ENCODE data around the gene SBK1. TPM values are rescaled to one million over a fixed set of nuclear protein-coding genes. Genes with fewer than 3 reads are reported as not detected.
"Not testable (repeated sequence)": the region's sequence is repeated elsewhere in the genome, so short reads cannot be mapped to it uniquely, and the experiment has no call there.

Gene SBK1
- total RNA-seq, 4 donors from 2014 or later = 0.26 to 1.2 (median 0.64) TPM; not detected in 1

GRCh38 chr16:28320741-28321140 is 28.4 kb downstream of the SBK1 start:
- no peak for DNase-seq
- intact Hi-C loops (cut with DNase I; ENCODE audit: low total_unique reads) = no loop called here
- no peaks in the 10 kb centered on the region for H3K27me3 ChIP-seq

GRCh38 chr16:28321700-28322411 is 29.5 kb downstream of the SBK1 start:
- Histone ChIP-seq H3K9me3 (no peaks in the 10 kb centered on the region), H3K36me3 (no peaks in the 10 kb centered on the region), H3K27ac (no peak overlapping the region), H3K27me3 (no peaks in the 10 kb centered on the region), H3K4me3 (no peak overlapping the region), H3K4me1 (no peaks in the 10 kb centered on the region)
- intact Hi-C loops (cut with DNase I; ENCODE audit: low total_unique reads) = no loop called here
- TF ChIP-seq CTCF (IDR thresholded peaks at IDR 0.05) (peak in 1 of 4 experiments; percentile 20), POLR2A (IDR thresholded peaks at IDR 0.05) (no peak)
- no peak for DNase-seq

More at GRCh38 chr16:28320741-28321140, 28.4 kb downstream of the SBK1 start:
- Histone ChIP-seq H3K9me3 (no peaks in the 10 kb centered on the region), H3K36me3 (no peaks in the 10 kb centered on the region), H3K4me1 (no peaks in the 10 kb centered on the region), H3K4me3 (no peak overlapping the region), H3K27ac (no peak overlapping the region)
- no peak for TF ChIP-seq CTCF (IDR thresholded peaks at IDR 0.05)
- TF ChIP-seq POLR2A (IDR thresholded peaks at IDR 0.05) = no peak

- H3K27me3 ChIP-seq = no peaks in the 10 kb centered on the region
- H3K9me3 ChIP-seq = no peaks in the 10 kb centered on the region
- intact Hi-C loops (cut with DNase I; ENCODE audit: low total_unique reads) = no loop called here
- H3K36me3 ChIP-seq = no peaks in the 10 kb centered on the region
- TF ChIP-seq CTCF (IDR thresholded peaks at IDR 0.05) = no peak
- TF ChIP-seq POLR2A (IDR thresholded peaks at IDR 0.05) = no peak
- H3K27ac ChIP-seq = no peak overlapping the region
- DNase-seq = no peak
- no peaks in the 10 kb centered on the region for H3K4me1 ChIP-seq
- H3K4me3 ChIP-seq = no peak overlapping the region
Observed at GRCh38 chr16:28324235-28324886, 32.0 kb downstream of the SBK1 start.

- H3K27ac ChIP-seq = no peak overlapping the region
- no peak overlapping the region for H3K4me3 ChIP-seq
- H3K27me3 ChIP-seq = no peaks in the 10 kb centered on the region
- H3K36me3 ChIP-seq = no peaks in the 10 kb centered on the region
- intact Hi-C loops (cut with DNase I; ENCODE audit: low total_unique reads) = no loop called here
- no peak for DNase-seq
- no peaks in the 10 kb centered on the region for H3K9me3 ChIP-seq
- H3K4me1 ChIP-seq = no peaks in the 10 kb centered on the region
- TF ChIP-seq CTCF (IDR thresholded peaks at IDR 0.05) (no peak), POLR2A (IDR thresholded peaks at IDR 0.05) (no peak)
Observed at GRCh38 chr16:28324887-28325279, 32.6 kb downstream of the SBK1 start.

- no peak for DNase-seq
- Histone ChIP-seq H3K9me3 (no peaks in the 10 kb centered on the region), H3K4me3 (no peak overlapping the region), H3K36me3 (no peaks in the 10 kb centered on the region), H3K27me3 (no peaks in the 10 kb centered on the region), H3K4me1 (no peaks in the 10 kb centered on the region), H3K27ac (no peak overlapping the region)
- intact Hi-C loops (cut with DNase I; ENCODE audit: low total_unique reads) = no loop called here
- peak in 2 of 4 experiments; percentile 18 to 37 for TF ChIP-seq CTCF (IDR thresholded peaks at IDR 0.05)
- TF ChIP-seq POLR2A (IDR thresholded peaks at IDR 0.05) = no peak
Observed at GRCh38 chr16:28326881-28327610, 34.7 kb downstream of the SBK1 start.

GRCh38 chr16:28330232-28330631 is 37.9 kb downstream of the SBK1 start:
- H3K36me3 ChIP-seq; intact Hi-C loops (cut with DNase I; ENCODE audit: low total_unique reads); DNase-seq: not testable (repeated sequence)

GRCh38 chr16:28330981-28331380 is 38.7 kb downstream of the SBK1 start:
- H3K27ac ChIP-seq; H3K27me3 ChIP-seq; H3K36me3 ChIP-seq; intact Hi-C loops (cut with DNase I; ENCODE audit: low total_unique reads); H3K4me3 ChIP-seq; H3K9me3 ChIP-seq; H3K4me1 ChIP-seq; DNase-seq: not testable (repeated sequence)

More at GRCh38 chr16:28330232-28330631, 37.9 kb downstream of the SBK1 start:
- not testable (repeated sequence) for H3K9me3 ChIP-seq, H3K4me3 ChIP-seq, H3K27ac ChIP-seq, H3K27me3 ChIP-seq, H3K4me1 ChIP-seq
